ENCODE data around the gene TMCC1. TPM values are rescaled to one million over a fixed set of nuclear protein-coding genes. Genes with fewer than 3 reads are reported as not detected.

Gene TMCC1
- total RNA-seq, 2 donors from 2014 or later, result 41.0 to 51.1 TPM

GRCh38 chr3:129749692-129750091, 143.8 kb downstream of the TMCC1 start:
- H3K4me3 Mint-ChIP-seq, result no peak overlapping the region
- peaks cover 8% of the 10 kb centered on the region for H3K9me3 Mint-ChIP-seq
- Histone ChIP-seq H3K4me1 (ENCODE audit: control insufficient read depth, insufficient read depth, low read length) (no peaks in the 10 kb centered on the region), H3K9ac (ENCODE audit: extremely low read depth, low read length, poor library complexity, severe bottlenecking) (no peak overlapping the region), H3K9me3 (ENCODE audit: control insufficient read depth, low read length) (peaks cover 12% of the 10 kb centered on the region), H3K36me3 (ENCODE audit: control insufficient read depth, insufficient read depth, low read length) (no peaks in the 10 kb centered on the region), H3K4me3 (ENCODE audit: low read length) (no peak overlapping the region), H3K27ac (ENCODE audit: low read depth, low read length) (no peak overlapping the region), H3K27me3 (ENCODE audit: control insufficient read depth, insufficient read depth, low read length, poor library complexity, severe bottlenecking) (no peaks in the 10 kb centered on the region)
- H3K4me1 Mint-ChIP-seq, result no peaks in the 10 kb centered on the region
- H3K27ac Mint-ChIP-seq, result no peak overlapping the region
- TF ChIP-seq, protein P1, sequence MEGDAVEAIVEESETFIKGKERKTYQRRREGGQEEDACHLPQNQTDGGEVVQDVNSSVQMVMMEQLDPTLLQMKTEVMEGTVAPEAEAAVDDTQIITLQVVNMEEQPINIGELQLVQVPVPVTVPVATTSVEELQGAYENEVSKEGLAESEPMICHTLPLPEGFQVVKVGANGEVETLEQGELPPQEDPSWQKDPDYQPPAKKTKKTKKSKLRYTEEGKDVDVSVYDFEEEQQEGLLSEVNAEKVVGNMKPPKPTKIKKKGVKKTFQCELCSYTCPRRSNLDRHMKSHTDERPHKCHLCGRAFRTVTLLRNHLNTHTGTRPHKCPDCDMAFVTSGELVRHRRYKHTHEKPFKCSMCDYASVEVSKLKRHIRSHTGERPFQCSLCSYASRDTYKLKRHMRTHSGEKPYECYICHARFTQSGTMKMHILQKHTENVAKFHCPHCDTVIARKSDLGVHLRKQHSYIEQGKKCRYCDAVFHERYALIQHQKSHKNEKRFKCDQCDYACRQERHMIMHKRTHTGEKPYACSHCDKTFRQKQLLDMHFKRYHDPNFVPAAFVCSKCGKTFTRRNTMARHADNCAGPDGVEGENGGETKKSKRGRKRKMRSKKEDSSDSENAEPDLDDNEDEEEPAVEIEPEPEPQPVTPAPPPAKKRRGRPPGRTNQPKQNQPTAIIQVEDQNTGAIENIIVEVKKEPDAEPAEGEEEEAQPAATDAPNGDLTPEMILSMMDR (conservative IDR thresholded peaks at IDR 0.05), result no peak
- no peak for DNase-seq
- H3K36me3 Mint-ChIP-seq (ENCODE audit: low read depth), result peaks cover 12% of the 10 kb centered on the region
- no peaks in the 10 kb centered on the region for H3K27me3 Mint-ChIP-seq (ENCODE audit: insufficient read depth)

DNA sequence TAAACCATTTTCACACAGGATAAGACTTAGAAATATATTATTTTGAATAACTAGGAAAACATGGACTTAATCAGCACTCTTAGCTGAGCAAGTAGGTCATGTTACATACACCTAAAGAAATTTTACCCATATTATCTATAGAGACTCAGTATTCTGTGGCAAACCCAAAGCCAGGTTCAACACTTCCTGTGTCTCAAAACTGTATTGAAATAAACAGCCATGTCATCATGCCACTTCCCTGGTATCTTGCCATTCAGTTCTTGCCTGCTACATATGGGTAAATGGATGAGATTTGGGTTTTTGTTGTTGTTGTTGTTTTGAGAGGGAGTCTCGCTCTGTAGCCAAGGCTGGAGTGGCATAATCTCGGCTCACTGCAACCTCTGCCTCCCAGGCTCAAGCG, 145.5 kb downstream of the TMCC1 start:
- Mint-ChIP-seq H3K4me1 (no peaks in the 10 kb centered on the region), H3K36me3 (ENCODE audit: low read depth) (peaks cover 5% of the 10 kb centered on the region), H3K27ac (peak overlapping the region; percentile 38), H3K27me3 (ENCODE audit: insufficient read depth) (no peaks in the 10 kb centered on the region), H3K9me3 (peaks cover 5% of the 10 kb centered on the region), H3K4me3 (no peak overlapping the region)
- H3K4me3 ChIP-seq (ENCODE audit: low read length), result no peak overlapping the region
- WGBS, 2 experiments (ENCODE audit: insufficient coverage in 1 of 2, insufficient read length in 1 of 2), result 93 to 95% methylated on average over 3 of the region's 3 CpGs
- H3K9me3 ChIP-seq (ENCODE audit: control insufficient read depth, low read length), result peaks cover 5% of the 10 kb centered on the region
- H3K27me3 ChIP-seq (ENCODE audit: control insufficient read depth, insufficient read depth, low read length, poor library complexity, severe bottlenecking), result no peaks in the 10 kb centered on the region
- TF ChIP-seq, protein P1 (conservative IDR thresholded peaks at IDR 0.05), result no peak
- no peak for DNase-seq
- no peak overlapping the region for H3K9ac ChIP-seq (ENCODE audit: extremely low read depth, low read length, poor library complexity, severe bottlenecking)
- H3K4me1 ChIP-seq (ENCODE audit: control insufficient read depth, insufficient read depth, low read length), result no peaks in the 10 kb centered on the region
- no peak overlapping the region for H3K27ac ChIP-seq (ENCODE audit: low read depth, low read length)
- H3K36me3 ChIP-seq (ENCODE audit: control insufficient read depth, insufficient read depth, low read length), result no peaks in the 10 kb centered on the region

- Histone ChIP-seq H3K4me3 (ENCODE audit: low read length) (no peak overlapping the region), H3K27ac (ENCODE audit: low read depth, low read length) (no peak overlapping the region), H3K9ac (ENCODE audit: extremely low read depth, low read length, poor library complexity, severe bottlenecking) (no peak overlapping the region), H3K36me3 (ENCODE audit: control insufficient read depth, insufficient read depth, low read length) (no peaks in the 10 kb centered on the region), H3K4me1 (ENCODE audit: control insufficient read depth, insufficient read depth, low read length) (no peaks in the 10 kb centered on the region), H3K9me3 (ENCODE audit: control insufficient read depth, low read length) (no peaks in the 10 kb centered on the region), H3K27me3 (ENCODE audit: control insufficient read depth, insufficient read depth, low read length, poor library complexity, severe bottlenecking) (no peaks in the 10 kb centered on the region)
- 93 to 100% methylated on average over 1 to 4 of the region's 4 CpGs for WGBS, 2 experiments (ENCODE audit: insufficient coverage in 1 of 2, insufficient read length in 1 of 2)
- Mint-ChIP-seq H3K27ac (no peak overlapping the region), H3K36me3 (ENCODE audit: low read depth) (no peaks in the 10 kb centered on the region), H3K4me1 (no peaks in the 10 kb centered on the region), H3K4me3 (no peak overlapping the region), H3K27me3 (ENCODE audit: insufficient read depth) (no peaks in the 10 kb centered on the region), H3K9me3 (no peaks in the 10 kb centered on the region)
- TF ChIP-seq, protein P1 (conservative IDR thresholded peaks at IDR 0.05), result no peak
- DNase-seq, result no peak
Measured at GRCh38 chr3:129747136-129747535, 146.4 kb downstream of the TMCC1 start.

Measured in endodermal cell (in vitro differentiated cells).